Bronchial epithelial cell (primary cell): ENCODE data around the gene LRP1B. TPM values are rescaled to one million over a fixed set of nuclear protein-coding genes. Genes with fewer than 3 reads are reported as not detected.

Source experiments
- DNase-seq: peaks from one replicate; pipeline ENCODE4 v3.0.0-alpha.2; 2010; ENCODE audit warnings: low read depth
- FAIRE-seq: peaks from 2 replicates; lab custom pipeline; 2011; peaks lifted over from hg19 to GRCh38; lab: Jason Lieb, UNC
- H3K27me3 ChIP-seq: 2 replicates; pipeline ENCODE4 v1.5.1; 2011; ENCODE audit warnings: low read length; ENCODE audit not compliant: control insufficient read depth, insufficient read depth
- H3K36me3 ChIP-seq: 2 replicates; pipeline ENCODE4 v1.5.1; 2011; ENCODE audit warnings: low read length; ENCODE audit not compliant: control insufficient read depth, insufficient read depth
- H3K4me3 ChIP-seq: 2 replicates; pipeline ENCODE4 v1.5.1; 2011; ENCODE audit warnings: mild to moderate bottlenecking, low read depth, low read length, control low read depth
- CTCF ChIP-seq: IDR thresholded peaks from 2 replicates; pipeline ENCODE4 v1.5.1; 2011; ENCODE audit warnings: mild to moderate bottlenecking, moderate library complexity, low read length, control low read depth, inconsistent platforms; ENCODE audit not compliant: insufficient read depth, severe bottlenecking
- total RNA-seq: library from RNA; depleted of rRNA; stranded (reverse); fragments of >200 nt; gene quantifications from 2 replicates; pipeline ENCODE4 v1.2.1, GENCODE V29; 2014

The LRP1B gene
- total RNA-seq, 1 donor from 2014 or later: under 0.01 TPM

- no peaks in the 10 kb centered on the region for H3K27me3 ChIP-seq
Measured at GRCh38 chr2:141806090-141806489, 324.7 kb downstream of the LRP1B start.

GRCh38 chr2:141805302-141805701 is 325.5 kb downstream of the LRP1B start:
- no peak for DNase-seq
- Histone ChIP-seq H3K4me3 (no peak overlapping the region), H3K27me3 (no peaks in the 10 kb centered on the region), H3K36me3 (no peaks in the 10 kb centered on the region)
- TF ChIP-seq CTCF: no peak
- no peak for FAIRE-seq

More at GRCh38 chr2:141806090-141806489, 324.7 kb downstream of the LRP1B start:
- Histone ChIP-seq H3K36me3 (no peaks in the 10 kb centered on the region), H3K4me3 (no peak overlapping the region)
- TF ChIP-seq CTCF: no peak
- FAIRE-seq (no peak), DNase-seq (no peak)

GRCh38 chr2:141796449-141796848 is 334.4 kb downstream of the LRP1B start:
- no peak for TF ChIP-seq CTCF
- DNase-seq: no peak
- Histone ChIP-seq H3K36me3 (no peaks in the 10 kb centered on the region), H3K27me3 (no peaks in the 10 kb centered on the region), H3K4me3 (no peak overlapping the region)
- FAIRE-seq: no peak

GRCh38 chr2:141791521-141791920 is 339.3 kb downstream of the LRP1B start:
- FAIRE-seq (no peak), DNase-seq (no peak)
- no peak for TF ChIP-seq CTCF
- Histone ChIP-seq H3K27me3 (no peaks in the 10 kb centered on the region), H3K36me3 (no peaks in the 10 kb centered on the region), H3K4me3 (no peak overlapping the region)

GRCh38 chr2:141782574-141782973 is 348.2 kb downstream of the LRP1B start:
- FAIRE-seq (no peak), DNase-seq (no peak)
- Histone ChIP-seq H3K36me3 (no peaks in the 10 kb centered on the region), H3K4me3 (no peak overlapping the region), H3K27me3 (no peaks in the 10 kb centered on the region)
- TF ChIP-seq CTCF: no peak

- FAIRE-seq (no peak), DNase-seq (no peak)
- Histone ChIP-seq H3K4me3 (no peak overlapping the region), H3K27me3 (no peaks in the 10 kb centered on the region), H3K36me3 (no peaks in the 10 kb centered on the region)
- no peak for TF ChIP-seq CTCF
Measured at GRCh38 chr2:141778315-141778835, 352.4 kb downstream of the LRP1B start.
